Measurements from ENCODE around the gene CHRDL2. TPM values are rescaled to one million over a fixed set of nuclear protein-coding genes. Genes with fewer than 3 reads are reported as not detected.

CHRDL2 gene
- total RNA-seq (not detected), polyA plus RNA-seq (not detected)

DNA sequence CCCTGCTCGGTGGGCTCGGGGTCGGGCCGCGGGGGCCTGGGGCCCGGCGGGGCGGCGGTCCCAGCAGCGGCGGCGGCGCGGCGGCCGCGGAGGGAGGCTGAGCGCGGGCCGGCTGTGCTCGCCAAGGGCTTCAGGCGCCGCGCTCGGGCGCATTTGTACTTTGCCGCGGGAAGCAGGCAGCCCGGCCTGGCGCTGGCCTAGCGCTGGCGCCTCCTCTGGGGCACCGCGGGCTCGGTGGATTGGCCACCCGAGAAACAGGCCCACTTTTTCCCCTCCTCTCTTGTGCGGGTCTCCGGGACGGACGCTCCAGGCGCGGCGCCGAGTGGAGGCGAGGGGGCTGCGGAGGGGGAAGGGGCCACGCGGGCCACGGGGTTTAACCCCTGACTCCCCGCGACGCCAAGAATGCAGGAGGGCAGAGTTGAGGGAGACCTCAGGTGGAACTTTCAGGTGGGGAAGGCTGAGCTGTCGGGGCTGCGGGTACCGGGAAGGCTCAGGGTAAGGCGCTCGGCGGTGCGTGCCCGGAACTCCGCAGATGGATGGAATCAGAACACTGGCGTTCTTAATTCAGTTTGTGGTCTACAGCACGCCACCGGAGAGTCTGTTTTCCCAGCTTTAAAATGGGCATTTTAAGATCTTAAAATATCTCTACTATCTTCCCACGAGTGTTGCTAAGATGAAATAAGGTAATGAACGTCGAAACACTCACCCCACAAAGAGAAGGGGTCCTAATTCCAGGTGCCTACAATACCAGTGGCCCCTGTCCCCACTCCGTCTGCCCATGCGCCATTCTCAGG, at the start of gene CHRDL2:
Gene CHRDL2, minus strand, starts transcription at position 126 of the 794 bp plus-strand sequence. CDS start 538 bp downstream, outside the sequence.
- no peak for ATAC-seq (ENCODE audit: low read depth in 2 of 2)
- peak within 1 kb of the TSS in 2 of 4 donors; percentile 14 to 77 for H3K4me3 Mint-ChIP-seq
- Histone ChIP-seq H3K36me3 (ENCODE audit: control insufficient read depth, insufficient read depth, low read length) (no peaks in the 10 kb centered on the region), H3K4me1 (ENCODE audit: control insufficient read depth, insufficient read depth, low read length, poor library complexity, severe bottlenecking) (peaks cover 6% of the 10 kb centered on the region), H3K27ac (ENCODE audit: insufficient read depth, low read length, poor library complexity, severe bottlenecking) (no peak within 1 kb of the TSS), H3K9me3 (ENCODE audit: control insufficient read depth in 2 of 2, low read length in 2 of 2) (no peaks in the 10 kb centered on the region), H3K27me3 (ENCODE audit: control insufficient read depth, insufficient read depth, low read length) (peaks cover 25% of the 10 kb centered on the region), H3K4me3 (ENCODE audit: low read depth, low read length) (no peak within 1 kb of the TSS)
- peaks cover 0 to 12% (median 5%) of the 10 kb centered on the region in 4 donors for H3K4me1 Mint-ChIP-seq
- DNase-seq = no peak
- no peak within 1 kb of the TSS for H3K27ac Mint-ChIP-seq
- peaks cover 0 to 6% (median 0%) of the 10 kb centered on the region in 7 donors for H3K9me3 Mint-ChIP-seq
- no peaks in the 10 kb centered on the region for H3K36me3 Mint-ChIP-seq
- peaks cover 68% of the 10 kb centered on the region for H3K27me3 Mint-ChIP-seq

DNA sequence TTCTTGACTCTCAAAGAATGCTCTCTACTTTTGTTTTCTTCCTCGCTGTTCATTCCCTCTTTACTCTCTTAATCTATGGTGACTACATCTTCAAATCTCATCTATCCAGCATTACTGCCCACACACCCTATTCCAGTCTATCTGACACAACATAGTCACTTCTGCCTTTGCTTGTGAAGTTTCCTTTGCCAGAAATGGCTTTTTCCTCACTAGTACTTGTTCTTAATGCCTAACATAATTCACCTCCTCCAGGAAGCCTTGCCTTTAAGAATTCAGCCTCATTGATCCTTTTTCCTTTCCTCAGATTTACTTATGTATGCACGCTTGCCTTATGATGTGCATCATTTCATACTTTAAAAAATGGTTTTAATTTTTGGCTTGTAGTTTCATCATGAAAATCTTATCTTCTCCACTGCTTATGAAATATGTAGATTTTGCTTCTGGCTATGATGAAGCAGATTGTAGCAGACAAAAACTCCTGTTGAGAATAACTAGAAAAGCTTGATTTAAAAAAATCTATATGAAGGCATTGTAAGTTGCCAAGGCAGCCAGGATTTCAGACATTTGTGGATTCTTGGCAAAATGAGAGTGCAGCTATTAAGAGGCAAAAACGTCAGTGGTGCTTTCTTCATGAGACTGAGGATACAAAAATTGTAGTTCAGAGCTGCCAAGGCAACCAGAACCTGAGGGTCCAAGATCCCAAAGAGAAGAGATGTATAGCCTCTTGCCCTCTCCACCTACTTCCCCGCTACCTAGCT, 49.2 kb upstream of the CHRDL2 start:
- no peaks in the 10 kb centered on the region for H3K27me3 Mint-ChIP-seq
- H3K4me1 ChIP-seq (ENCODE audit: control insufficient read depth, insufficient read depth, low read length, poor library complexity, severe bottlenecking) = peaks cover 41% of the 10 kb centered on the region
- peaks cover 11% of the 10 kb centered on the region for H3K36me3 Mint-ChIP-seq
- no peaks in the 10 kb centered on the region for H3K36me3 ChIP-seq (ENCODE audit: control insufficient read depth, insufficient read depth, low read length)
- H3K27ac Mint-ChIP-seq = no peak overlapping the region
- H3K27me3 ChIP-seq (ENCODE audit: control insufficient read depth, insufficient read depth, low read length) = no peaks in the 10 kb centered on the region
- DNase-seq = no peak
- H3K4me3 ChIP-seq (ENCODE audit: low read depth, low read length) = no peak overlapping the region
- no peaks in the 10 kb centered on the region for H3K9me3 ChIP-seq (ENCODE audit: control insufficient read depth in 2 of 2, low read length in 2 of 2)
- no peak overlapping the region for H3K27ac ChIP-seq (ENCODE audit: insufficient read depth, low read length, poor library complexity, severe bottlenecking)
- H3K4me3 Mint-ChIP-seq = no peak overlapping the region
- ATAC-seq (ENCODE audit: low read depth in 2 of 2) = no peak
- H3K4me1 Mint-ChIP-seq = peaks cover 31 to 42% (median 38%) of the 10 kb centered on the region in 4 donors
- no peaks in the 10 kb centered on the region for H3K9me3 Mint-ChIP-seq

DNA sequence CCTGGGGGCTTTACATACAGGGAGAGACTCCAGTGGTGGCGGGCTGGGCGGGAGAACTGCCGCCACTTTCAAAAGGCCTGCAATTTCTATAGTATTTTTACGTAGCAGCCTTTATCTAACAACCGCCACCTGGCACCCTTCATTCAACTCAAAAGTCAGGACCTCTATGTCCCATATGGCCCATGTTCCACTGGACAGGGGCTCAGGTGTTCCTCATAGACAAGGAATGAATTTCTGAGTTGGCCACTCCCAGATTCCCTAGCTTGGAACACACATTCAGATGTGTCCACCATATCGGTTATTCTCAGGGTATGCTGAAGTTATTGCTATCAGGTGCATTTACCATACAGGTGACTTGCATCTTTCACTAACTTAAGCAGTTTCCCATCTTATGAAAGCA, 47.4 kb upstream of the CHRDL2 start:
- H3K9me3 Mint-ChIP-seq = no peaks in the 10 kb centered on the region
- peaks cover 29% of the 10 kb centered on the region for H3K4me1 ChIP-seq (ENCODE audit: control insufficient read depth, insufficient read depth, low read length, poor library complexity, severe bottlenecking)

DNA sequence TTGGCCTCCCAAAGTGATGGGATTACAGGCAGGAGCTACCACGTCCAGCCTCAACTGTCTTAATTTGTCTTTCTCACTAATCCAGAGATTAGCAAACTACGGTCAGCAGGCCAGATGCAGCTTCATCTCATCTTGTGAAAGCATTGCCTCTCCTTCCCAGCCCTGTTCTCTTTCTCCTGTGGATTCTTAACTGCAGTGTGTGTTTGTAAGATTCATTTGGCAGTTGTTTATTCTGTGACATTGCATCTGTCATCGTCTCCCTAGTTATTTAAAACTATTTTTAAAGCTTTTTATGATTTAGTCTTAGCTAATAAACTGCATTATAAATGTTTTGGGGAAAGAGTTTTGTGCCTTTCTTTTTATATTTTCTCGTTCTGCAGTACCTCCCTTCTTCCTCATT, 46.7 kb upstream of the CHRDL2 start:
- Histone ChIP-seq H3K4me1 (ENCODE audit: control insufficient read depth, insufficient read depth, low read length, poor library complexity, severe bottlenecking) (peaks cover 22% of the 10 kb centered on the region), H3K36me3 (ENCODE audit: control insufficient read depth, insufficient read depth, low read length) (peaks cover 2% of the 10 kb centered on the region), H3K9me3 (ENCODE audit: control insufficient read depth in 2 of 2, low read length in 2 of 2) (no peaks in the 10 kb centered on the region), H3K27ac (ENCODE audit: insufficient read depth, low read length, poor library complexity, severe bottlenecking) (no peak overlapping the region), H3K4me3 (ENCODE audit: low read depth, low read length) (no peak overlapping the region), H3K27me3 (ENCODE audit: control insufficient read depth, insufficient read depth, low read length) (no peaks in the 10 kb centered on the region)
- H3K4me3 Mint-ChIP-seq = no peak overlapping the region
- DNase-seq (no peak), ATAC-seq (ENCODE audit: low read depth in 2 of 2) (no peak)
- H3K36me3 Mint-ChIP-seq = peaks cover 18% of the 10 kb centered on the region
- H3K27ac Mint-ChIP-seq = no peak overlapping the region
- no peaks in the 10 kb centered on the region for H3K9me3 Mint-ChIP-seq
- H3K4me1 Mint-ChIP-seq = peaks cover 22 to 42% (median 37%) of the 10 kb centered on the region in 4 donors
- H3K27me3 Mint-ChIP-seq = no peaks in the 10 kb centered on the region

More for the DNA sequence above, 47.4 kb upstream of the CHRDL2 start:
- Histone ChIP-seq H3K4me3 (ENCODE audit: low read depth, low read length) (no peak overlapping the region), H3K9me3 (ENCODE audit: control insufficient read depth in 2 of 2, low read length in 2 of 2) (no peaks in the 10 kb centered on the region), H3K27ac (ENCODE audit: insufficient read depth, low read length, poor library complexity, severe bottlenecking) (no peak overlapping the region), H3K36me3 (ENCODE audit: control insufficient read depth, insufficient read depth, low read length) (peaks cover 2% of the 10 kb centered on the region), H3K27me3 (ENCODE audit: control insufficient read depth, insufficient read depth, low read length) (no peaks in the 10 kb centered on the region)
- H3K4me1 Mint-ChIP-seq = peaks cover 29 to 39% (median 35%) of the 10 kb centered on the region in 4 donors
- peaks cover 15% of the 10 kb centered on the region for H3K36me3 Mint-ChIP-seq
- DNase-seq (no peak), ATAC-seq (ENCODE audit: low read depth in 2 of 2) (no peak)
- H3K27ac Mint-ChIP-seq = no peak overlapping the region
- H3K27me3 Mint-ChIP-seq = no peaks in the 10 kb centered on the region
- no peak overlapping the region for H3K4me3 Mint-ChIP-seq

DNA sequence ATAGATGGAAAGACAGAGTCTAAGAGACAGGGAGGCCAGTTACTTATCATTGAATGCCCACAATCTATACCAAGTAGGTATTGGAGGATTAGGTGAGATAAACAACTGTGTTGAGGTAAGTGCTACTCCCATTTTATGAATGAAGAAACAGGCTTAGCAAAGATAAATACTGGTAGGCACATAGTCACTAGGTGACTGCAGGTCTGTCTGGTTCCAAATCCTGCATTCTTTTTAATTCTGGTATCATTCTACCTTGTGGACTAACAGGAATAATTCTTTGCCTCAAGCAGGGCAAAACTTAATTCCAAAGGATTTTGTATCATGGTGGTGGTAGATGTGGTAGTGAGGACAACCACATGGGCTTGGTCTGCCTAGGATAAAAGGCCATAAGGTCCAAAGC, 45.8 kb upstream of the CHRDL2 start:
- Histone ChIP-seq H3K4me1 (ENCODE audit: control insufficient read depth, insufficient read depth, low read length, poor library complexity, severe bottlenecking) (peaks cover 14% of the 10 kb centered on the region), H3K36me3 (ENCODE audit: control insufficient read depth, insufficient read depth, low read length) (peaks cover 2% of the 10 kb centered on the region), H3K27me3 (ENCODE audit: control insufficient read depth, insufficient read depth, low read length) (no peaks in the 10 kb centered on the region), H3K4me3 (ENCODE audit: low read depth, low read length) (no peak overlapping the region), H3K9me3 (ENCODE audit: control insufficient read depth in 2 of 2, low read length in 2 of 2) (no peaks in the 10 kb centered on the region), H3K27ac (ENCODE audit: insufficient read depth, low read length, poor library complexity, severe bottlenecking) (no peak overlapping the region)
- DNase-seq = no peak
- H3K27me3 Mint-ChIP-seq = no peaks in the 10 kb centered on the region
- H3K9me3 Mint-ChIP-seq = no peaks in the 10 kb centered on the region
- H3K4me1 Mint-ChIP-seq = peaks cover 21 to 48% (median 38%) of the 10 kb centered on the region in 4 donors
- H3K36me3 Mint-ChIP-seq = peaks cover 18% of the 10 kb centered on the region
- peak overlapping the region in 2 of 3 donors; percentile 14 to 20 for H3K27ac Mint-ChIP-seq
- H3K4me3 Mint-ChIP-seq = no peak overlapping the region
- ATAC-seq (ENCODE audit: low read depth in 2 of 2) = no peak

DNA sequence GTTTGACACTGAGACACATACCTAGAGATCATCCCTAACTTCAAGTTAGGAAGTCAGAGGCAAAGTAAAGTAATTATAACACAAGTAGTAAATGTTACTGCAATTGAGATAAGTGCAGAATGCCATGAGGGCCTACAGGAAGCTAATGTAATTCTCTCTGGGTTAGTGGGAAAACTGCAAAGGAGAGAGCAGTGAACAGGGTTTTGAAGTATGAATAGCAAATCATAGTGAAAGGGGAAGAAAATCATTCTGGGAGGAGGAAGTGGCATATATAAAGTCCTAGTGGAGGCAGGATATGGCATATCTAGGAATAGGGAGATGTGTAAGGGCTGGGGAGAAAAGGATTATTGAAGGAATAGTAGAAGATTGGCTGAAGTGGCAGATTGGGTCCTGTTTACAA, 45.3 kb upstream of the CHRDL2 start:
- H3K4me3 Mint-ChIP-seq = no peak overlapping the region
- no peaks in the 10 kb centered on the region for H3K9me3 Mint-ChIP-seq
- no peak overlapping the region for H3K27ac ChIP-seq (ENCODE audit: insufficient read depth, low read length, poor library complexity, severe bottlenecking)
- no peak overlapping the region for H3K4me3 ChIP-seq (ENCODE audit: low read depth, low read length)
- peaks cover 18% of the 10 kb centered on the region for H3K36me3 Mint-ChIP-seq
- no peaks in the 10 kb centered on the region for H3K9me3 ChIP-seq (ENCODE audit: control insufficient read depth in 2 of 2, low read length in 2 of 2)
- ATAC-seq (ENCODE audit: low read depth in 2 of 2) (no peak), DNase-seq (no peak)
- H3K27me3 Mint-ChIP-seq = no peaks in the 10 kb centered on the region
- peaks cover 21 to 48% (median 38%) of the 10 kb centered on the region in 4 donors for H3K4me1 Mint-ChIP-seq
- H3K27ac Mint-ChIP-seq = peak overlapping the region in 2 of 3 donors; percentile 14 to 20
- no peaks in the 10 kb centered on the region for H3K27me3 ChIP-seq (ENCODE audit: control insufficient read depth, insufficient read depth, low read length)
- peaks cover 9% of the 10 kb centered on the region for H3K4me1 ChIP-seq (ENCODE audit: control insufficient read depth, insufficient read depth, low read length, poor library complexity, severe bottlenecking)
- H3K36me3 ChIP-seq (ENCODE audit: control insufficient read depth, insufficient read depth, low read length) = peaks cover 2% of the 10 kb centered on the region

DNA sequence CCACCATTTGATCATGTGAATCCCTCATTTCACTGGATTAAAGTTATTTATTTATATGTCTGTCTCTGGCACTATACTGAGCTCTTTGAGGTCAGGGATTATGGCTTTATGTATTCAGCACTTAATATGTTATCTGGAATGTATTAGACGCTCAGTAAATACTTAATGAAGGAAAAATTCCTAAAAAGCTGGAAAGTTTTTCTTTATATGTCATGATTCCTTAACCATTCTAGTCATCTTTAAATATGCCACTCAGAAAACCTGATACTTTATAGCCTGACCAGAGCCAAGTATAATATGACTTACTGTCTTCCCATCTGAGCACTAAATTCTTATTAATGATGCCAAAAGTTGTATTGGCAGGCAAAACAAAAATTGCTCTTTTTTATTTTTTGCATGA, 44.5 kb upstream of the CHRDL2 start:
- Mint-ChIP-seq H3K9me3 (no peaks in the 10 kb centered on the region), H3K27me3 (no peaks in the 10 kb centered on the region), H3K27ac (no peak overlapping the region), H3K36me3 (peaks cover 18% of the 10 kb centered on the region), H3K4me3 (no peak overlapping the region), H3K4me1 (peaks cover 21 to 53% (median 42%) of the 10 kb centered on the region in 4 donors)
- Histone ChIP-seq H3K36me3 (ENCODE audit: control insufficient read depth, insufficient read depth, low read length) (peaks cover 2% of the 10 kb centered on the region), H3K4me3 (ENCODE audit: low read depth, low read length) (no peak overlapping the region), H3K27ac (ENCODE audit: insufficient read depth, low read length, poor library complexity, severe bottlenecking) (no peak overlapping the region), H3K4me1 (ENCODE audit: control insufficient read depth, insufficient read depth, low read length, poor library complexity, severe bottlenecking) (peaks cover 4% of the 10 kb centered on the region), H3K27me3 (ENCODE audit: control insufficient read depth, insufficient read depth, low read length) (no peaks in the 10 kb centered on the region), H3K9me3 (ENCODE audit: control insufficient read depth in 2 of 2, low read length in 2 of 2) (no peaks in the 10 kb centered on the region)
- ATAC-seq (ENCODE audit: low read depth in 2 of 2) = no peak
- no peak for DNase-seq
